OCI-LY7 (cell line): ENCODE data around the gene HRNR.

ENCODE experiments used
- EZH2phosphoT487 ChIP-seq: fragments of 200-600 bp; sonication (generic); IDR thresholded peaks from 2 replicates; pipeline ENCODE4 v1.6.1; 2018; ENCODE audit warnings: low read depth, borderline replicate concordance, mild to moderate bottlenecking, mixed run types, antibody characterized with exemption, low read length, moderate library complexity, mixed read lengths
- TF ChIP-seq, protein P1 (sequence below): fragments of 200-600 bp; sonication (generic); conservative IDR thresholded peaks from 2 replicates; pipeline ENCODE4 v1.5.1; 2014; ENCODE audit warnings: mild to moderate bottlenecking, antibody characterized with exemption, low read length, moderate library complexity, mixed read lengths

DNA sequence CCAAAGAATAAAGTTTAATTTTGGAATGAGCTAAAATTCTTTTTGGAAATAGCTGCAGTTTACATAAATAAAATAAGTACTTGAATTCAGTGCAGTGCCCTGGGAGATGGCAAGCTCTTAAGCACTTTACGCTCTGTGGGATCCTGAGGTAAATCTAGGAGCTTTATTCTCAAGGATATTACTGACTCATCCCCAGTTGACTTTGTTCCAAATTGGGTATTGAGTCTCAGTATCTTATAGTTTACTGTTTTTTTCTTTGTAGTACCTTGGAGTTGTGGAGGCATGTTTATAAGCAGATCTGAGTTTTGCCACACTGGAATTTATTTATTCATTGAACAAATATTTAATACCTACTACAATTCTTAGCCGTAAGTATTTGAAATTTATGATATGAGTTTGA lies 27.4 kb upstream of the HRNR start:
- TF ChIP-seq, protein P1, sequence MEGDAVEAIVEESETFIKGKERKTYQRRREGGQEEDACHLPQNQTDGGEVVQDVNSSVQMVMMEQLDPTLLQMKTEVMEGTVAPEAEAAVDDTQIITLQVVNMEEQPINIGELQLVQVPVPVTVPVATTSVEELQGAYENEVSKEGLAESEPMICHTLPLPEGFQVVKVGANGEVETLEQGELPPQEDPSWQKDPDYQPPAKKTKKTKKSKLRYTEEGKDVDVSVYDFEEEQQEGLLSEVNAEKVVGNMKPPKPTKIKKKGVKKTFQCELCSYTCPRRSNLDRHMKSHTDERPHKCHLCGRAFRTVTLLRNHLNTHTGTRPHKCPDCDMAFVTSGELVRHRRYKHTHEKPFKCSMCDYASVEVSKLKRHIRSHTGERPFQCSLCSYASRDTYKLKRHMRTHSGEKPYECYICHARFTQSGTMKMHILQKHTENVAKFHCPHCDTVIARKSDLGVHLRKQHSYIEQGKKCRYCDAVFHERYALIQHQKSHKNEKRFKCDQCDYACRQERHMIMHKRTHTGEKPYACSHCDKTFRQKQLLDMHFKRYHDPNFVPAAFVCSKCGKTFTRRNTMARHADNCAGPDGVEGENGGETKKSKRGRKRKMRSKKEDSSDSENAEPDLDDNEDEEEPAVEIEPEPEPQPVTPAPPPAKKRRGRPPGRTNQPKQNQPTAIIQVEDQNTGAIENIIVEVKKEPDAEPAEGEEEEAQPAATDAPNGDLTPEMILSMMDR = no peak
- no peak for TF ChIP-seq EZH2phosphoT487
